ENCODE measurements around the gene EMC8. TPM values are rescaled to one million over a fixed set of nuclear protein-coding genes. Genes with fewer than 3 reads are reported as not detected.

Gene EMC8
- total and polyA plus RNA-seq, 10 of the 15 experiments (the other 5 are each of a cell fraction or from before 2014, with no cell fraction given) = 7.8 to 62.0 (median 33.5) TPM

DNA sequence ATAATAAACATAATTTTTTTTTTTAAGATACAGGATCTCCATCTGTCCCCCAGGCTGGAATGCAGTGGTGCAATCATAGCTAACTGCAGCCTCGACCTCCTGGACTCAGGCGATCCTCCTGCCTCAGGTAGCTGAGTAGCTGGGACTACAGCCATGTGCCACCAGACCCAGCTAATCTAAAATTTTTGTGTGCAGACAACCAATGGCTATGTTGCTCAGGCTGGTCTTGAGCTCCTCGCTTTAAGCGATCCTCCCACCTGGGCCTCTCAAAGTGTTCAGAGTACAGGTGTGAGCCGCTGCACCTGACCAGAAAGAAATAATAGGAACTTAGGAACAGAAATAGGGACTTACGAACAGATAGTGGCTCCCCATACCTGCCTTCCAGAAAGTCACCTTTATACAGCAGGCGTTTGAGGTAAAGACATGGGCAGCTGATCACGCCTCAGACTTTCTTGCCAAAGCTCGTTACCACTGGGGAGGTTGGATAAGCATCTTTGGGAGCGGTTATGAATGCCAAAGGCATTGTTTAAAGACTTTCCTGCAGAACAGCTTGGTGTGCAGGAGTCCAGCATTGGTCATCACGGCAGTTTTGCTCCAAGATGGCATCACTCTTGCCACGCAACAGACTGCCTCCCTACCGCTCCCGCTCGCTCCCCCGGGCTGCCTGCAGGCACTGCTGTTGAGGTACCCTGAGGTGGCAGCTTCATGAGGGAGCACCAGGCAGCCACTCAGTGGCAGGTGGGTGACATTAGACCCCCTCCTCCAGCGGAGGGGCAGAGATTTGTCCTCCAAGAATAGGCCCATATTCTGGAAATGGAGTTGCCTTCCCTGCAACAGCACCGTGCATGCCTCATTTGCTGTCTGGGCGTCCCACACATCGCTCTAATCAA is 13.7 kb upstream of the EMC8 start:
- Histone ChIP-seq H3K79me2 (ENCODE audit: control insufficient read depth, insufficient read depth, low read length) (no peaks in the 10 kb centered on the region), H3K27me3 (replicated peaks in 1 of 2; ENCODE audit: control insufficient read depth in 2 of 2, insufficient read depth in 2 of 2, low read length in 1 of 2) (peaks cover 0 to 3% of the 10 kb centered on the region in 2 experiments; a peak in 1 of 4 replicates), H3K4me2 (ENCODE audit: control insufficient read depth, insufficient read depth) (no peak overlapping the region), H3K4me3 (no peak overlapping the region), H3K27ac (ENCODE audit: control insufficient read depth, insufficient read depth) (no peak overlapping the region), H3K9ac (ENCODE audit: control insufficient read depth, insufficient read depth, low read length) (no peak overlapping the region), H4K20me1 (ENCODE audit: control insufficient read depth, insufficient read depth) (no peaks in the 10 kb centered on the region), H3K4me1 (ENCODE audit: control insufficient read depth, insufficient read depth, low read length) (no peaks in the 10 kb centered on the region), H2AFZ (ENCODE audit: control insufficient read depth, low read depth, low read length) (no peak overlapping the region), H3K9me3 (replicated peaks; ENCODE audit: control insufficient read depth, insufficient read depth, low read length) (no peaks in the 10 kb centered on the region), H3K36me3 (ENCODE audit: control insufficient read depth in 2 of 2, insufficient read depth in 2 of 2, low read length in 1 of 2) (no peaks in the 10 kb centered on the region)
- intact Hi-C loops (cut with micrococcal nuclease; ENCODE audit: unreplicated experiment) = no loop called here
- ChIA-PET RAD21 (ENCODE audit: unreplicated experiment) (interaction anchor here (0.9 kb wide), 1 partner anchor 218 kb away, joined by 3 read pairs; no protein-coding TSS in a partner anchor), POLR2A (interaction anchor here (0.6 kb wide), 1 partner anchor 80 kb away, joined by 3 read pairs; no protein-coding TSS in a partner anchor), CTCF (interaction anchor here (1.0 to 1.3 kb wide), 4 partner anchors 8 to 203 kb away, joined by 3 to 4 read pairs (median 3); no protein-coding TSS in a partner anchor), SMC1A (ENCODE audit: uncharacterized antibody, unreplicated experiment) (interaction anchor here (0.8 to 1.6 kb wide), 2 partner anchors 8 to 10 kb away, joined by 3 to 4 read pairs; no protein-coding TSS in a partner anchor)
- in situ Hi-C loops (cut with MboI) = loop anchor here (25.0 kb wide), 1 partner anchor 524 kb away; no protein-coding TSS in a partner anchor
- DNase-seq (ENCODE audit: low read depth, low spot score) = no peak
- TF ChIP-seq ETV6 (conservative IDR thresholded peaks at IDR 0.05 in 1 of 2, IDR thresholded peaks at IDR 0.05 in 1 of 2; ENCODE audit: borderline replicate concordance in 1 of 2, low read depth in 1 of 2) (no peak), RBBP5 (conservative IDR thresholded peaks at IDR 0.05) (no peak), JUND (IDR thresholded peaks at IDR 0.05; ENCODE audit: low read depth, low read length) (no peak), EZH2 (IDR thresholded peaks at IDR 0.05; ENCODE audit: borderline replicate concordance, control insufficient read depth, low read depth, low read length) (no peak), CHD2 (IDR thresholded peaks at IDR 0.05; ENCODE audit: borderline replicate concordance, low read depth, low read length) (no peak), TBL1XR1 (IDR thresholded peaks at IDR 0.05; ENCODE audit: low read depth, low read length) (no peak), BRCA1 (IDR thresholded peaks at IDR 0.05; ENCODE audit: low read depth, low read length) (no peak), MYB (IDR thresholded peaks at IDR 0.05; ENCODE audit: borderline replicate concordance, low read depth, low read length) (no peak), BMI1 (IDR thresholded peaks at IDR 0.05; ENCODE audit: borderline replicate concordance) (no peak), ZBED1 (IDR thresholded peaks at IDR 0.05; ENCODE audit: borderline replicate concordance) (no peak), IKZF1 (conservative IDR thresholded peaks at IDR 0.05) (no peak), SP1 (IDR thresholded peaks at IDR 0.05; ENCODE audit: low read depth, low read length) (no peak)
- TF ChIP-seq, protein P1, sequence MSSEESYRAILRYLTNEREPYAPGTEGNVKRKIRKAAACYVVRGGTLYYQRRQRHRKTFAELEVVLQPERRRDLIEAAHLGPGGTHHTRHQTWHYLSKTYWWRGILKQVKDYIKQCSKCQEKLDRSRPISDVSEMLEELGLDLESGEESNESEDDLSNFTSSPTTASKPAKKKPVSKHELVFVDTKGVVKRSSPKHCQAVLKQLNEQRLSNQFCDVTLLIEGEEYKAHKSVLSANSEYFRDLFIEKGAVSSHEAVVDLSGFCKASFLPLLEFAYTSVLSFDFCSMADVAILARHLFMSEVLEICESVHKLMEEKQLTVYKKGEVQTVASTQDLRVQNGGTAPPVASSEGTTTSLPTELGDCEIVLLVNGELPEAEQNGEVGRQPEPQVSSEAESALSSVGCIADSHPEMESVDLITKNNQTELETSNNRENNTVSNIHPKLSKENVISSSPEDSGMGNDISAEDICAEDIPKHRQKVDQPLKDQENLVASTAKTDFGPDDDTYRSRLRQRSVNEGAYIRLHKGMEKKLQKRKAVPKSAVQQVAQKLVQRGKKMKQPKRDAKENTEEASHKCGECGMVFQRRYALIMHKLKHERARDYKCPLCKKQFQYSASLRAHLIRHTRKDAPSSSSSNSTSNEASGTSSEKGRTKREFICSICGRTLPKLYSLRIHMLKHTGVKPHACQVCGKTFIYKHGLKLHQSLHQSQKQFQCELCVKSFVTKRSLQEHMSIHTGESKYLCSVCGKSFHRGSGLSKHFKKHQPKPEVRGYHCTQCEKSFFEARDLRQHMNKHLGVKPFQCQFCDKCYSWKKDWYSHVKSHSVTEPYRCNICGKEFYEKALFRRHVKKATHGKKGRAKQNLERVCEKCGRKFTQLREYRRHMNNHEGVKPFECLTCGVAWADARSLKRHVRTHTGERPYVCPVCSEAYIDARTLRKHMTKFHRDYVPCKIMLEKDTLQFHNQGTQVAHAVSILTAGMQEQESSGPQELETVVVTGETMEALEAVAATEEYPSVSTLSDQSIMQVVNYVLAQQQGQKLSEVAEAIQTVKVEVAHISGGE (CRISPR knock-in tag; IDR thresholded peaks at IDR 0.05) = no peak
- TF ChIP-seq, protein P2, sequence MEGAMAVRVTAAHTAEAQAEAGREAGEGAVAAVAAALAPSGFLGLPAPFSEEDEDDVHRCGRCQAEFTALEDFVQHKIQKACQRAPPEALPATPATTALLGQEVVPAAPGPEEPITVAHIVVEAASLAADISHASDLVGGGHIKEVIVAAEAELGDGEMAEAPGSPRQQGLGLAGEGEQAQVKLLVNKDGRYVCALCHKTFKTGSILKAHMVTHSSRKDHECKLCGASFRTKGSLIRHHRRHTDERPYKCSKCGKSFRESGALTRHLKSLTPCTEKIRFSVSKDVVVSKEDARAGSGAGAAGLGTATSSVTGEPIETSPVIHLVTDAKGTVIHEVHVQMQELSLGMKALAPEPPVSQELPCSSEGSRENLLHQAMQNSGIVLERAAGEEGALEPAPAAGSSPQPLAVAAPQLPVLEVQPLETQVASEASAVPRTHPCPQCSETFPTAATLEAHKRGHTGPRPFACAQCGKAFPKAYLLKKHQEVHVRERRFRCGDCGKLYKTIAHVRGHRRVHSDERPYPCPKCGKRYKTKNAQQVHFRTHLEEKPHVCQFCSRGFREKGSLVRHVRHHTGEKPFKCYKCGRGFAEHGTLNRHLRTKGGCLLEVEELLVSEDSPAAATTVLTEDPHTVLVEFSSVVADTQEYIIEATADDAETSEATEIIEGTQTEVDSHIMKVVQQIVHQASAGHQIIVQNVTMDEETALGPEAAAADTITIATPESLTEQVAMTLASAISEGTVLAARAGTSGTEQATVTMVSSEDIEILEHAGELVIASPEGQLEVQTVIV (IDR thresholded peaks at IDR 0.05; ENCODE audit: borderline replicate concordance, partially characterized antibody) = no peak
- no peak for ATAC-seq
- no peak for FAIRE-seq
- WGBS (ENCODE audit: insufficient coverage, insufficient replicate concordance, low lambda C conversion rate, missing lambda C conversion rate) = 62% methylated on average over 20 of the region's 20 CpGs
- BruUV-seq (replicated peaks) = no TSS peak

Measured in GM12878 (cell line).